Measurements from ENCODE around the gene BNIP2.

DNA sequence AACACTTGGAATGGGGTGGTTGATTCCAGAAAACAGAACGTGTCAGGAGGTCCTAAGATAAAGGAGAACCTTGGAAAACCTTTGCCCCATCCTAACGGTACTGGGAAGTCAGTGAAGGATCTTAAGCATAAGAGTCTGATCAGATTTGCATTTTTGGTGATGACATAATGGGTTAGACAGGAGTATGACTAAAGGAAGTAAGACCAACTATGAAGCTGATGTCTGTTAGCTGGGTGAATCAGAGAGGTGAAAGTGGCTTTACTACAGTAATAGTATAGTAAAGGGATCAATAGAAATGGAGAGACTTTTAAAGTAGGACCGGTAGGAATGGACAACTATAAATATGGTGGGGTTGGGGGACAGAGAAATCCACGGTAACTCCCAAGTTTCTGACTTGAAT is 44.4 kb downstream of the BNIP2 start:
- TF ChIP-seq, protein P1, sequence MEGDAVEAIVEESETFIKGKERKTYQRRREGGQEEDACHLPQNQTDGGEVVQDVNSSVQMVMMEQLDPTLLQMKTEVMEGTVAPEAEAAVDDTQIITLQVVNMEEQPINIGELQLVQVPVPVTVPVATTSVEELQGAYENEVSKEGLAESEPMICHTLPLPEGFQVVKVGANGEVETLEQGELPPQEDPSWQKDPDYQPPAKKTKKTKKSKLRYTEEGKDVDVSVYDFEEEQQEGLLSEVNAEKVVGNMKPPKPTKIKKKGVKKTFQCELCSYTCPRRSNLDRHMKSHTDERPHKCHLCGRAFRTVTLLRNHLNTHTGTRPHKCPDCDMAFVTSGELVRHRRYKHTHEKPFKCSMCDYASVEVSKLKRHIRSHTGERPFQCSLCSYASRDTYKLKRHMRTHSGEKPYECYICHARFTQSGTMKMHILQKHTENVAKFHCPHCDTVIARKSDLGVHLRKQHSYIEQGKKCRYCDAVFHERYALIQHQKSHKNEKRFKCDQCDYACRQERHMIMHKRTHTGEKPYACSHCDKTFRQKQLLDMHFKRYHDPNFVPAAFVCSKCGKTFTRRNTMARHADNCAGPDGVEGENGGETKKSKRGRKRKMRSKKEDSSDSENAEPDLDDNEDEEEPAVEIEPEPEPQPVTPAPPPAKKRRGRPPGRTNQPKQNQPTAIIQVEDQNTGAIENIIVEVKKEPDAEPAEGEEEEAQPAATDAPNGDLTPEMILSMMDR (IDR thresholded peaks at IDR 0.05), result no peak
- no peak for TF ChIP-seq POLR2A (IDR thresholded peaks at IDR 0.05; ENCODE audit: low read depth)
- no peak for TF ChIP-seq EP300 (IDR thresholded peaks at IDR 0.05)
